BJ (cell line): ENCODE results near the gene TXNRD2. TPM values are rescaled to one million over a fixed set of nuclear protein-coding genes. Genes with fewer than 3 reads are reported as not detected.

Experiments used
- CTCF ChIA-PET: fragments of 350-600 bp; formaldehyde crosslinking; extraction: SDS; loops from one replicate; lab custom pipeline; 2021; ENCODE audit warnings: antibody characterized with exemption, inconsistent platforms; lab: Yijun Ruan, JAX
- POLR2A ChIA-PET: fragments of 300-600 bp; sonication (Branson Sonifier 250); formaldehyde crosslinking; extraction: SDS; loops from one replicate; lab custom pipeline; 2021; ENCODE audit warnings: antibody characterized with exemption; lab: Charles Lee
- DNase-seq: peaks from one replicate; pipeline ENCODE4 v3.0.0-alpha.2; 2011; ENCODE audit warnings: low read depth
- H3K27me3 ChIP-seq: 2 replicates; pipeline ENCODE4 v1.6.0; 2011; ENCODE audit warnings: low read length; ENCODE audit not compliant: control insufficient read depth, insufficient read depth
- H3K36me3 ChIP-seq: 2 replicates; pipeline ENCODE4 v1.5.1; 2011; ENCODE audit warnings: low read length; ENCODE audit not compliant: control insufficient read depth, insufficient read depth
- H3K4me3 ChIP-seq: 2 replicates; pipeline ENCODE4 v1.5.1; 2011; ENCODE audit warnings: low read depth, mild to moderate bottlenecking, control low read depth, low read length
- polyA plus RNA-seq: library from polyadenylated mRNA; depleted of rRNA; stranded (reverse); fragments of >200 nt; gene quantifications from 2 replicates; pipeline ENCODE4 v1.2.3, GENCODE V29; 2011
- TF ChIP-seq, protein P1 (sequence below): IDR thresholded peaks from 2 replicates; pipeline ENCODE4 v1.5.1; 2011; ENCODE audit warnings: low read depth, mild to moderate bottlenecking, control low read depth, inconsistent platforms, low read length, moderate library complexity; ENCODE audit not compliant: insufficient read depth

The TXNRD2 gene
- polyA plus RNA-seq, 1 experiment: 28.5 TPM

DNA sequence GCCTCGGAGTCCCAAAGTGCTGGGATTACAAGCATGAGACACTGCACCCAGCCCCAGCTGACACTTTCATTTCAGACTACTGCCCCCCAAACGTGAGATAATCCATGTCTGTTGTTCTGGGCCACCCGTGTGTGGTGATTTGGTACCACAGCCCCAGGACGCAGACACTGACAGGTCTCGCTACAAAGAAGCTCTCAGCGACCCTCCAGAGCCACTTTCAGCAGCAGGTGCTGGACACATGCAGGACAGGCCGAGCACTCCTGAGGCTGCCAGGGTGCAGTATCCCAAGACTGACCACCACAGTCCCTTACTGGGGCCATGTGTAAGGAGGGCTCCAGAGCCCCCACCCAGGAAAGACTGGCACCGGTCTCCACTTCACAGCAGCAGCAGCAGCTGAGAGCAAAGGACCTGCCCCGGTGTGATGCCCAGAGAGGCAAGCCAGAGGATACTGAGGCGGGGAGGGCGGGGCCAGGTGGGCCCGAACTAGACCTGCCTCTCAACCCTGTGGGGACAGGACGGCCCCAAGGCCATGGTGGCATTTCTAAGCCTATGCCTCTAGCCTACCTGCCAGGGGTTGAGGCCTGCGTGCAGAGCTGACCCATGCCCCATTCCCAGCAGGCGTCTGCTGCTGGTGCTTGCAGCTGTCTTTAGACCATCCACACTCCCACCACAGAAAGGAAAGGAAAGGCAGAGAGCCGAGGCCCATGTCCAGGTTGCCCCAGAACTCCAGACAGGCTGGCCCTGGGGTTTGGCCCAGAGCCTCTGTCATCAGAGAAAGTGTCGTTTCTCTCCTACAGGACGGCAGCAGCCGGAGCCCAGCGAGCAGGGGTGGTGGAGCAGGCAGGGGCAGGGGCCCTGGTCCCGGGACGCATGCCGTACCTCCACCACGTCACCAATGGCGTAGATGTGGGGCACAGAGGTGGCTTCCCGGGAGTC is 58.9 kb downstream of the TXNRD2 start:
- Histone ChIP-seq H3K27me3 (no peaks in the 10 kb centered on the region), H3K36me3 (peaks cover 3% of the 10 kb centered on the region), H3K4me3 (no peak overlapping the region)
- ChIA-PET CTCF (no interaction called here), POLR2A (interaction anchor here (0.5 kb wide), 1 partner anchor 608 kb away, joined by 3 read pairs; no protein-coding TSS in a partner anchor)
- DNase-seq: no peak
- TF ChIP-seq, protein P1, sequence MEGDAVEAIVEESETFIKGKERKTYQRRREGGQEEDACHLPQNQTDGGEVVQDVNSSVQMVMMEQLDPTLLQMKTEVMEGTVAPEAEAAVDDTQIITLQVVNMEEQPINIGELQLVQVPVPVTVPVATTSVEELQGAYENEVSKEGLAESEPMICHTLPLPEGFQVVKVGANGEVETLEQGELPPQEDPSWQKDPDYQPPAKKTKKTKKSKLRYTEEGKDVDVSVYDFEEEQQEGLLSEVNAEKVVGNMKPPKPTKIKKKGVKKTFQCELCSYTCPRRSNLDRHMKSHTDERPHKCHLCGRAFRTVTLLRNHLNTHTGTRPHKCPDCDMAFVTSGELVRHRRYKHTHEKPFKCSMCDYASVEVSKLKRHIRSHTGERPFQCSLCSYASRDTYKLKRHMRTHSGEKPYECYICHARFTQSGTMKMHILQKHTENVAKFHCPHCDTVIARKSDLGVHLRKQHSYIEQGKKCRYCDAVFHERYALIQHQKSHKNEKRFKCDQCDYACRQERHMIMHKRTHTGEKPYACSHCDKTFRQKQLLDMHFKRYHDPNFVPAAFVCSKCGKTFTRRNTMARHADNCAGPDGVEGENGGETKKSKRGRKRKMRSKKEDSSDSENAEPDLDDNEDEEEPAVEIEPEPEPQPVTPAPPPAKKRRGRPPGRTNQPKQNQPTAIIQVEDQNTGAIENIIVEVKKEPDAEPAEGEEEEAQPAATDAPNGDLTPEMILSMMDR: no peak

GRCh38 chr22:19880786-19881569 is 60.6 kb downstream of the TXNRD2 start:
- ChIA-PET POLR2A (interaction anchor here (0.6 kb wide), 1 partner anchor 1756 kb away, joined by 3 read pairs; no protein-coding TSS in a partner anchor), CTCF (interaction anchor here (2.0 to 3.3 kb wide), 2 partner anchors 29 to 150 kb away, joined by 7 to 10 read pairs; no protein-coding TSS in a partner anchor)
- Histone ChIP-seq H3K36me3 (peaks cover 6% of the 10 kb centered on the region), H3K27me3 (no peaks in the 10 kb centered on the region), H3K4me3 (no peak overlapping the region)
- TF ChIP-seq, protein P1: no peak
- DNase-seq: peak; percentile 85

- Histone ChIP-seq H3K36me3 (peaks cover 6% of the 10 kb centered on the region), H3K27me3 (no peaks in the 10 kb centered on the region), H3K4me3 (peak overlapping the region; percentile 7; the same call in 1 of the 2 replicates)
- CTCF ChIA-PET: interaction anchor here (1.3 to 3.3 kb wide), 3 partner anchors 30 to 149 kb away, joined by 3 to 10 read pairs (median 7); no protein-coding TSS in a partner anchor
- DNase-seq: no peak
- POLR2A ChIA-PET: interaction anchor here (0.6 kb wide), 1 partner anchor 1757 kb away, joined by 3 read pairs; no protein-coding TSS in a partner anchor
- TF ChIP-seq, protein P1: no peak
Observed at GRCh38 chr22:19879992-19880785, 61.4 kb downstream of the TXNRD2 start.

- Histone ChIP-seq H3K27me3 (no peaks in the 10 kb centered on the region), H3K4me3 (peak overlapping the region; percentile 22; the same call in 1 of the 2 replicates), H3K36me3 (peaks cover 6% of the 10 kb centered on the region)
- ChIA-PET POLR2A (no interaction called here), CTCF (interaction anchor here (1.3 to 3.3 kb wide), 2 partner anchors 79 to 149 kb away, joined by 3 to 10 read pairs; no protein-coding TSS in a partner anchor)
- TF ChIP-seq, protein P1: no peak
- DNase-seq: no peak
Observed at GRCh38 chr22:19879643-19879991, 62.0 kb downstream of the TXNRD2 start.
